ENCODE results near the gene SLC4A4.

DNA sequence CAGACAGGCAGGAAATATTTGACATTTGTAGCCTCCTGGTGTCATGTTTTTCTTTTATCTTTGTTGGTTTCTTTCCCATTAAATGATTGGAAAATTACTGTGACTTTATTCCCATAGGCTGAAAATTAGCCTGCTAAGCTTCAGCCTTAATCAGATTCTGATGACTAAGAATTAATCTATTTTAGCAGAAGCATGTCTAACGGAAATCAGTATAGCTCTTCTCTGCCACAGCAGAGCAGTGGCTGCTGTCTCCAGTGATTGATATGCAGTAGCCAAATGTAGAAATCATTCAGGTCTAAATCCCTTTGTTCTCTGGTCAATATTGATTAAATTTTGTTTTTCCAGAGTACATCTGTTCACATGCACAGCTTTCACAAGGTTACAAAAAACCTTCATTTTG is 245.8 kb downstream of the SLC4A4 start:
- TF ChIP-seq, protein P1, sequence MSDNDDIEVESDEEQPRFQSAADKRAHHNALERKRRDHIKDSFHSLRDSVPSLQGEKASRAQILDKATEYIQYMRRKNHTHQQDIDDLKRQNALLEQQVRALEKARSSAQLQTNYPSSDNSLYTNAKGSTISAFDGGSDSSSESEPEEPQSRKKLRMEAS (IDR thresholded peaks at IDR 0.05; ENCODE audit: low read depth, low read length) = no peak
- TF ChIP-seq, protein P2, sequence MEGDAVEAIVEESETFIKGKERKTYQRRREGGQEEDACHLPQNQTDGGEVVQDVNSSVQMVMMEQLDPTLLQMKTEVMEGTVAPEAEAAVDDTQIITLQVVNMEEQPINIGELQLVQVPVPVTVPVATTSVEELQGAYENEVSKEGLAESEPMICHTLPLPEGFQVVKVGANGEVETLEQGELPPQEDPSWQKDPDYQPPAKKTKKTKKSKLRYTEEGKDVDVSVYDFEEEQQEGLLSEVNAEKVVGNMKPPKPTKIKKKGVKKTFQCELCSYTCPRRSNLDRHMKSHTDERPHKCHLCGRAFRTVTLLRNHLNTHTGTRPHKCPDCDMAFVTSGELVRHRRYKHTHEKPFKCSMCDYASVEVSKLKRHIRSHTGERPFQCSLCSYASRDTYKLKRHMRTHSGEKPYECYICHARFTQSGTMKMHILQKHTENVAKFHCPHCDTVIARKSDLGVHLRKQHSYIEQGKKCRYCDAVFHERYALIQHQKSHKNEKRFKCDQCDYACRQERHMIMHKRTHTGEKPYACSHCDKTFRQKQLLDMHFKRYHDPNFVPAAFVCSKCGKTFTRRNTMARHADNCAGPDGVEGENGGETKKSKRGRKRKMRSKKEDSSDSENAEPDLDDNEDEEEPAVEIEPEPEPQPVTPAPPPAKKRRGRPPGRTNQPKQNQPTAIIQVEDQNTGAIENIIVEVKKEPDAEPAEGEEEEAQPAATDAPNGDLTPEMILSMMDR (IDR thresholded peaks at IDR 0.05; ENCODE audit: low read depth, low read length) = no peak
